Smooth muscle cell of the pulmonary artery (primary cell): ENCODE data around the gene SPATA32. TPM values are rescaled to one million over a fixed set of nuclear protein-coding genes. Genes with fewer than 3 reads are reported as not detected.

Experiments used
- total RNA-seq: library from RNA; depleted of rRNA; stranded (reverse); fragments of >200 nt; gene quantifications from 2 replicates; pipeline ENCODE4 v1.2.3, GENCODE V29; 2014

Gene SPATA32, protein sequence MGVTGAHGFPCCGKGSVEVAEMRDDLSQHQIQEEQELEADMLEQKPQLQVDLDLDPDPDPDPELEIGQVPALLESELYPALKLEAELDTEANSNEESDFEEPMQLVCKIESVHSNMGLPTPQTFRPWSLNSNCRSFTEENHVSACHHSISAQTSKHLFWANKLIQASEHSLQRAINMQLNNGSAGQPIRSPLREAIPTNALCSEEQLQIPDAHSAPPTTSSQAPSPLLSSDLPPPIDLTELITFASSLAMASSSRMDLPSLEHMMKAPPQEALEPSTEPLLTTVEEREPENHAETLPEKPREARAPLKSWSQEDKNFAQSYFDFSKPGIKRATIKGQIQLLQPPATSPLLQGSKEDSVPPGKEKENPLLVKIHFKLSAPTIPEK
- not detected in 2 replicates for total RNA-seq

DNA sequence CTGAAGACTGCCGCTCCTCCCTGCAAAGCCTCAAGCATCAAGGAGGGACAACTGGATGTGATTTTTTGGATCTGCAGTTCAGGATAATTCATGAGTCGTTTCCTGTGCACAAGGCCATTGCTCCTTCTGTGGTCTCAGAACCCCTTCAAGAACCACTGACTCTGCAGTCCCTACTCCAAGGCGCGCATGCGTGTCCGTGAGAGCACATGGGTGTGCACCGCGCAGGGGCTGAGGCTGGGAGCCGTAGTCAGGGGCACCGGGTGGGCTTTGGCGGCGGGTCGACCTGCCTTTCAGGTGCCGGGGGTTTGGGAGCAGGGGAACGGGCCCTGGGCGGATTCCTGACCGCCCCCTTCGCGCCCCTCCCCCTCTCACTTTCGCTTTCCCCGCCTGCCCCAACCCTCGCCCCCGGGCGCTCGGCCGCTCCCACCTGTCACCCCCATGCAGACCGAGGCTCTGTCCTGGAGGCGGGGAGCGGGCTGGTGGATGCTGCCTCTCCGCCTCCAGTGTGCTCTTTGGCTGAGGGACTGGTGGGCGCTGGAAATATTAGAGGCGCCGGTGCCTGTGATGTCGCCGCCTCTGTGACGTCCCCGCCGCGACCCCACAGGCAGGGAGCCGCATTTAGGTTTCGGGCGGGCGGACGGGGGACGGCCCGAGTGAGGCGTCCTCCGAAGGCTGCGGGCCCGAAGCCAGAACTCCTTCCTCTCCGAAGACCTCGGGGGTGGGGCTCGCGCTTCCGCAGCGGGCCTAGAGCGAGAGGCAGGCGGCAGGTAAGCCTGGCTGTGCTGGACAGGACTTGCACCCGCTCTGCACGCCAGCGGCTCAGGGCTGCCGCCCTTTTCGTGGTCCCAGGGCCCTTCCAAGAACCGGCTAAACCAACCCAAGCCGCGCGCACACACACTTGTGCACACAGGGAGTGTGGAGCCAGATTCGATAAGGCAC lies at the start of gene SPATA32:
SPATA32 (minus strand) TSS at position 518 of the 939 bp plus-strand sequence; CDS start at position 440, 78 bp downstream.

DNA sequence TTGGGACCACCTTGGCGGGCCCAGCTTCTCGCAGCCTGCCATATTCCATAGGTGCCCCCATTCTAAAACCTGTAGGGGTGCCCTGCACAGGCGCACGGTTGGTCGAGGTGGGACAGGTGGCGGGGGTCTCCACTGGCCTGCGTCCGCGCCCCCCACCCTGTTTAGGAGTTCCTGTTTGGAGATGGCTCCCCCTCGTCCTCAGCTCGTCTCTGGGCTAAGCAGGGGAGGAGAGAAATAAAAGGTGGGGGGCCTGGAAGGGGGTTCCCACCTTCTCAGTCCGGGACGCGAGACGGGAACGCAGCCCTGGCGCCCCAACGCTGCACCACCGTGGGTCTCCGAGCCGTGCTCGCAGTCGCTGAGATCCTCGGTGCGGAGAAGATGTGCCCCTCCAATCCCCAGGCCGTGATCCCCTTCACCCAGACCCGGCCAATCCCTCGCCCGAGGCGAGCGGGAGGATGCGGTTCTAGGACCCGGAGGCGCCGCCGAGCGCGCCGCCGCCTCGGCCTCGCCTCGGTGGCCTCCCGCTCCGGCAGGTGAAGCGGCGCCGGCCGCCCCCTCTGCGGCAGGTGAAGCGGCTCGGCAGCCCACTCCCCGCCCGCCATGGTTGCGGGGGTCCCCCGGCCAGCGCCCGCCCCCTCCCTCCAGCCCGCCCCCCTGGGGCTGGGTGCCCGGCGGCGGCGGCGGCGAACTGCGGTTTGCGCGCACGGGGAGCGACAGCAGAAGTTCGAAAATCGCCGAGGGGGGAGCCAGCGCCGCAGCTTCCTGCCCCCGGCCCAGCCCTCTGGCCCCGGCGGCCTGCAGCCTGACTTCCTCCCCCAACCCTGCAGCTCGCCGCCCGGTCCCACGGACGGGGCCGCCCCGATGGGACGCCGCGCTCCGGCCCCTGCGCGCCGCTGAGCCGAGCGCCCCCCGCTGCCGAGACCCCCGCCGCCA lies 40.5 kb downstream of the SPATA32 start, which contains the start of gene FMNL1:
FMNL1 (plus strand) TSS at position 805 of the 933 bp plus-strand sequence. CDS start 240 bp downstream, outside the sequence.

Other genes starting within 250 kb of the SPATA32 start
- gene DCAKD, start 210.5 kb downstream of the SPATA32 start, total RNA-seq = 41.4 and 42.2 TPM in 2 replicates
- 68.2 and 69.5 TPM in 2 replicates for gene NMT1, start 200.8 kb downstream of the SPATA32 start, total RNA-seq
- gene PLCD3, start 129.6 kb downstream of the SPATA32 start, total RNA-seq = 39.2 and 85.5 TPM in 2 replicates
- 5.3 and 10.1 TPM in 2 replicates for gene ACBD4, start 126.4 kb downstream of the SPATA32 start, total RNA-seq
- gene HEXIM1, start 113.6 kb downstream of the SPATA32 start, total RNA-seq = 11.3 and 12.1 TPM in 2 replicates
- 4.8 and 6.3 TPM in 2 replicates for gene HEXIM2, start 100.2 kb downstream of the SPATA32 start, total RNA-seq
- gene FMNL1, start 40.2 kb downstream of the SPATA32 start, total RNA-seq = 0.10 and 0.33 TPM in 2 replicates
- gene MAP3K14, start 54.9 kb upstream of the SPATA32 start, total RNA-seq = 1.9 and 3.4 TPM in 2 replicates
- gene ARHGAP27, start 170.8 kb upstream of the SPATA32 start, total RNA-seq = 3.1 and 5.3 TPM in 2 replicates
- 24.8 and 37.0 TPM in 2 replicates for gene PLEKHM1, start 228.6 kb upstream of the SPATA32 start, total RNA-seq